ENCODE data around the gene MAPKBP1.

Gene MAPKBP1

GRCh38 chr15:41827290-41827879 is 53.1 kb downstream of the MAPKBP1 start:
- no peaks in the 10 kb centered on the region for H3K9me3 ChIP-seq (ENCODE audit: control insufficient read depth, insufficient read depth, low read depth, low read length)
- POLR2A ChIA-PET = interaction anchor here (1.0 to 1.4 kb wide), 3 partner anchors 53 to 145 kb away, joined by 4 to 8 read pairs (median 5); partner anchors contain the start of genes EHD4 and MAPKBP1
- CTCF ChIA-PET = interaction anchor here (0.7 to 1.0 kb wide), 3 partner anchors 77 to 790 kb away, joined by 3 to 6 read pairs (median 5); no protein-coding TSS in a partner anchor
- no peak overlapping the region; the same call in 1 of the 2 replicates for H3K27ac ChIP-seq (ENCODE audit: extremely low read depth, low read depth, low read length)
- H3K36me3 ChIP-seq (ENCODE audit: control insufficient read depth in 2 of 2, insufficient read depth in 1 of 2, low read length in 2 of 2) = peaks cover 0 to 23% of the 10 kb centered on the region in 2 experiments; a peak in 1 of 3 replicates
- H3K4me1 ChIP-seq (ENCODE audit: control insufficient read depth, insufficient read depth, low read length) = no peaks in the 10 kb centered on the region
- peak overlapping the region; percentile 28 for H3K4me3 ChIP-seq (ENCODE audit: low read depth, low read length)
- TF ChIP-seq PRDM4 (tag by site-specific recombination; IDR thresholded peaks at IDR 0.05) (no peak), ZBTB8A (tag by site-specific recombination; IDR thresholded peaks at IDR 0.05) (peak; percentile 54), ZFHX2 (tag by site-specific recombination; conservative IDR thresholded peaks at IDR 0.05) (peak; percentile 89), ZFP41 (tag by site-specific recombination; IDR thresholded peaks at IDR 0.05; ENCODE audit: borderline replicate concordance) (no peak), PATZ1 (tag by site-specific recombination; IDR thresholded peaks at IDR 0.05) (peak; percentile 42; the same call in 1 of the 2 replicates), ZBTB10 (tag by site-specific recombination; IDR thresholded peaks at IDR 0.05) (no peak), SP7 (tag by site-specific recombination; IDR thresholded peaks at IDR 0.05) (0 out of 2 replicates have a peak, but pooled peaks have one; percentile 26), HOXA7 (CRISPR knock-in tag; IDR thresholded peaks at IDR 0.05; ENCODE audit: borderline replicate concordance) (no peak), ZNF76 (tag by site-specific recombination; IDR thresholded peaks at IDR 0.05; ENCODE audit: borderline replicate concordance, low read depth) (no peak), ZNF48 (tag by site-specific recombination; IDR thresholded peaks at IDR 0.05) (no peak), TRIM28 (IDR thresholded peaks at IDR 0.05; ENCODE audit: borderline replicate concordance, low read length) (no peak), OVOL3 (tag by site-specific recombination; IDR thresholded peaks at IDR 0.05) (no peak), SP2 (tag by site-specific recombination; IDR thresholded peaks at IDR 0.05) (peak; percentile 49), ZNF157 (tag by site-specific recombination; IDR thresholded peaks at IDR 0.05) (no peak), ZNF670 (tag by site-specific recombination; IDR thresholded peaks at IDR 0.05; ENCODE audit: low read depth) (no peak), INSM2 (tag by site-specific recombination; IDR thresholded peaks at IDR 0.05) (no peak), ZNF777 (tag by site-specific recombination; IDR thresholded peaks at IDR 0.05; ENCODE audit: borderline replicate concordance) (no peak), KLF1 (tag by site-specific recombination; IDR thresholded peaks at IDR 0.05) (peak; percentile 76), ZNF202 (tag by site-specific recombination; IDR thresholded peaks at IDR 0.05; ENCODE audit: borderline replicate concordance) (no peak), ZNF701 (tag by site-specific recombination; IDR thresholded peaks at IDR 0.05) (no peak), ZNF423 (tag by site-specific recombination; IDR thresholded peaks at IDR 0.05) (0 out of 2 replicates have a peak, but pooled peaks have one; percentile 44), TCF7L2 (IDR thresholded peaks at IDR 0.05; ENCODE audit: borderline replicate concordance, low read depth, low read length) (no peak), ZNF610 (tag by site-specific recombination; IDR thresholded peaks at IDR 0.05; ENCODE audit: borderline replicate concordance) (no peak), ZNF529 (tag by site-specific recombination; IDR thresholded peaks at IDR 0.05; ENCODE audit: insufficient replicate concordance) (no peak), ZFP3 (tag by site-specific recombination; IDR thresholded peaks at IDR 0.05; ENCODE audit: low read depth) (no peak), ZNF792 (tag by site-specific recombination; IDR thresholded peaks at IDR 0.05) (no peak), ZBTB17 (tag by site-specific recombination; IDR thresholded peaks at IDR 0.05) (no peak)
